Fibroblast of skin of scalp (primary cell): ENCODE results near the gene SLC6A4.
"Not testable (repeated sequence)": the region's sequence is repeated elsewhere in the genome, so short reads cannot be mapped to it uniquely, and the experiment has no call there.

Experiments used
- DNase-seq: peaks from one replicate; pipeline ENCODE4 v3.0.0-alpha.2; 2013

SLC6A4 gene

DNA sequence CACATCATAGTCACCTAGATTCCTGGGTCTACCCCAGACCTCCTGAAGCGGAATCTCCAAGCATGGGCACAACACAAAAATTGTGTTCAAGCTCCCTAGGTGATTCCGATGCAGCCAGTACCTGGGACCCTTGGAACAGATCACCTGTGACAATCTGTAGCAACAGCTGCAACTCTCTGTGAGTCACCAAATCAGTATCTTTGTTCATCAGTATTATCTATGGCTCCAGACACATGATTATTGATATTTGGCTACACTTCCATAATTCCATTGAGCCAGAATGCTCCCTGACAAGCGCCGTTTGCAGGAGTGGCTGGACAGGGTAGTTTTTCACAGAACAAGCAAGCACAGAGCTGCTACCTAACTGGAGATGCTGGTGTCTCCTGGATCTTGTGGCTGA is 16.2 kb downstream of the SLC6A4 start:
- DNase-seq: no peak

- DNase-seq: no peak
Observed at GRCh38 chr17:30218799-30219198, 16.7 kb downstream of the SLC6A4 start.

GRCh38 chr17:30217746-30218245 is 17.7 kb downstream of the SLC6A4 start:
- DNase-seq: no peak

- no peak for DNase-seq
Observed at GRCh38 chr17:30217054-30217453, 18.4 kb downstream of the SLC6A4 start.

GRCh38 chr17:30212750-30213149 is 22.7 kb downstream of the SLC6A4 start:
- no peak for DNase-seq

DNA sequence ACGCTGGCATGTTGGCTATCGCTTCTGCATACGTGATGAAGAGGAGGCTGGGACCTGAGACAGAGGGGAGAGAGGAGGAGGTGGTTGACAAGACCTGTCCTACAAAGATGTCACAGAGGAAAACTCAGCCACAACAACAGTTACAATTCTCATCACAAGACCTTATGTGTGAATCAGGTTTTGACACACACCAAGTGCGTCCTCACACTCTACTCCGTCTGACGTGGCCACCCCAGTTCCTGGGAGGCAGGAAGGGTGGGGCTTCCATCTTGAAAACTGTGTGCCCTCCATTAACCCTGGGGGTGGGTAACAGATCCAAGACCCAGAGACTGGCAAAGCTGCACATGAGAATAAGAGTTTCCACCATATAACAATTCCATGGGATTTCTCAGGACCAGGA is 24.1 kb downstream of the SLC6A4 start:
- no peak for DNase-seq

GRCh38 chr17:30210901-30211300 is 24.6 kb downstream of the SLC6A4 start:
- no peak for DNase-seq

DNA sequence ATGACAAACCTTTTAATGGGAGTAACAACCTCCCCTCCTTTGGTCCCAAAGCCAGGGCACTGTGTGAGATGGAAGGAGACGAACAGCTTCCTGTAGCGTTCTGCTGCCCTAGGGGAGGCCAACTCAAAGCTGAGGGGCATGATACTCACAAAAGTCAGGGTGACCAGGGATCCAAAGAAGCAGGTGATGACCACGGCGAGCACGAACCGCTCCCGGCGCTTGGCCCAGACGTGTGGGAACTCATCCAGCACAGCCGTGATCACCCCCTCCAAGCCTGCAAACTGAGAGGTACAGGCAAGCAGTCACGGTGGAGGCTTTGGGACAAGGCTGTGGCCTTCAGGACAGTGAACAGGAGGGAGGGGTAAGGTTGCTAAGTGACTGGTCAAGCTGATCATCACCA is 25.1 kb downstream of the SLC6A4 start:
- DNase-seq: no peak

DNA sequence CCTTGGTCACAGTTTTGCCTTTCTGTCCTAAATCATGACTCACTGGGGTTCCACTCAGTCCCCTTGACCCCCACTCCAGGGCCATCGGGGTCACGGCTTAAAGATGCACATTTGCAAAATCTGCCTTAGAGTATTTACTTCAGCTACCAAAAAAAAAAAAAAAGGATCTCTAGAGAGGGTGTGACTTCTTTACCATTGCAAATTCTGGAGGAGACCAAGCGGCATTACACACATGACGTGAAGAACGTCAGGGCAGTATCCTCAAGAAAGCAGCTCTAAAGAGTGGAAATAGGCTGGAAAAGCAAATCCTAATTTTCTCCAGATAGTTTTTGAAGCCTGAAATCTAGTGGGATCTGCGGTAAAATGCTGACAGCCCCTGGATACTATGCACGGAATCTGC is 25.6 kb downstream of the SLC6A4 start:
- DNase-seq: no peak

DNA sequence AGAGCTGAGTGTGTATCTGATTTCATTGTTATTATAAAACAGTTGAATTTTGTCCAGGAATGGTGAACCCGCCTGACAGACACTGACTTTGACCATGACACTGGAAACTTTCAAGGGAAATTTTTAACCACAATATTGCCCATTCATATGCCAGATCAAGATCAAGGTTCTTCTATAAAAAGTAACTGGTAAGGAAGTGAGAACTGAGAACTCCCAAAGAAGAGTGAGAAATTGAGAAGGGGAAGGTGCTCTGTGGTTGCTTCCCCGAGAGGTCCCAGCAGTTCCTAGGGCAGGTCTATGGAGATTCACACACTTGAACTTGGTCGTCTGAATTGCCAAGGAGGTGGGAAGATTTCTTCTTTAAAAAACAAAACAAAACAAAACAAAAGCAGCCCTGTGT is 27.3 kb downstream of the SLC6A4 start:
- no peak for DNase-seq

DNA sequence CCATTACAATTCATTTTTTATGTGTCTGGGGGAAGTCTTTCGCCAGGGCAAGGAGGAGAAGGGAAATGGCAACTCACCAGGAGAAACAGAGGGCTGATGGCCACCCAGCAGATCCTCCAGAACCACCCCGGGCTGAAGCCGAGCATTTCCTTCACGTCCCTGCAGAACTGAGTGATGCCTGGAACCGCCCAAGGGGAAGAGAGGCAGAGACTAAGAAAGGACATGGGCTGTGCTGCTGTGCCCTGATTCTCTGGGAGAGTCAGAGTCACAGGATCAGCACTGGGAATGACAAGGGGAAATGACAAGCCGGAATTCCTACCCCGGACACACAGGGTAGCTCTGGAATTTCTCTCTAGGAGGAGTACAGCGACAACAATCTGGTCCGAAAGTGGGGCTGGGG is 27.8 kb downstream of the SLC6A4 start:
- no peak for DNase-seq

- no peak for DNase-seq
Observed at GRCh38 chr17:30203471-30203981, 32.0 kb downstream of the SLC6A4 start.

DNA sequence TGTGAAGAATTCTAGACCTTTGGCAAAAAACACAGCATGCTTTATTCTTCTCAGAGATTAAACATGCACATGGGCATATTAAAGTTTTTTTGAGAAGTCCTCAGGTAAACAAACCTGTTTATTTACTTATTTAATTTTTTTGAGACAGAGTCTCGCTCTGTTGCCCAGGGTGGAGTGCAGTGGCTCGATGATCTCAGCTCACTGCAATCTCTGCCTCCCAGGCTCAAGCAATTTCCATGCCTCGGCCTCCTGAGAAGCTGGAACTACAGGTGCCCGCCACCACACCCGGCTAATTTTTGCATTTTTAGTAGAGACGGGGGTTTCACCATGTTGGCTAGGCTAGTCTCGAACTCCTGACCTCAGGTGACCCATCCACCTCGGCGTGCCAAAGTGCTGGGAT is 34.8 kb downstream of the SLC6A4 start:
- not testable (repeated sequence) for DNase-seq

GRCh38 chr17:30200106-30200505 is 35.4 kb downstream of the SLC6A4 start:
- DNase-seq: no peak

DNA sequence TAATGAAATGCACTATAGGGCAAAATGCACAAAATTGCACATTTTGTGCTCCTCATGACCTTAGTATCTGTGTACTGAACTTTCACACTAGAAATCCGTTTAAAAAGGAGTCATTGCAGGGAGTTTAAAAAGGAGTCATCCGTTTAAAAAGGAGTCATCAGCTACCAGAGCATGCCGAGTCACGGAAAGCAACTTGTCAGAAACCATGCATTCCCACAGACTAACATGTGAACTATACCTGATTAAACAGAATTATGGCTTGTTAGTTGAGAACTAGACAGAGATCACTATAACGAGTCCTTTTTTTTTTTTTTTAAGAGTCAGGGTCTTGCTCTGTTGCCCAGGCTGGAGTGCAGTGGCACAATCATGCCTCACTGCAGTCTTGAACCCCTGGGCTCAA is 35.9 kb downstream of the SLC6A4 start:
- DNase-seq: no peak

- no peak for DNase-seq
Observed at GRCh38 chr17:30197416-30197815, 38.1 kb downstream of the SLC6A4 start.

DNA sequence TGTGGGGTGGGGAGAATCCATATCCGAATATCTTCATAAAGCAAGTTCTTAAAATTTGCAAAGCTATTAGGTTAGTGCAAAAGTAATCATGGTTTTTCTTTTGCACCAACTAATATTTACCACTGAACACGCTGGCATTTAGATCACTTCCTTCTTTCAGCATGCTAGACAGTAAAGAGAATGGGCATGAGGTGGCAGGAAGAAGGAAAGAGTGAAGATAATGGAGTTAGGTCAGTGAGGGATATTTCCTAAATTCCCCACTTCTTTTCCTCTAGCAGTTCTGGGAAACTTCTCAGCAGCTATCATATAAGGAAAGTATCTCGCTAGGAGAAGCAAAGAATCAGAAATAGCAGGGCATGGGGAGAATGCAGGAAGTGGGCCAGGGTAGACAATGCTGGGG is 39.0 kb downstream of the SLC6A4 start:
- no peak for DNase-seq

DNA sequence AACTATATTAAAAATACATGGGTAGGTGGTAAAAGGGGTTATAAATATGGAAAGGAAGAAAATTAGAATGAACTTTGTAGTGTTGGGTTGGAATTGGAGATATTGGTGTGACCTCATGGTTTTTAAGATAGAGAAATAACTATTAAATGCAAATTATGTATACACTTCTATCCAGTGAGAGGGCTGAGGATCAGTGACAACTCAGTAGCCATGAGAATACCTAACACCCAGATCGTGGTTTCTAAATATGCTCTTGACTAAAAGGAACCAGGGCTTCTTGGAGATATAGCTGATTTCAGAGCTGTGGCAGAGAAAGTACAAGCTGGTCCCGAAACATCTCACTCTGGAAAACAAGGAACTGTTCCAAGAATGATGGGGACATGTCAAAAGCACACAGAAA is 44.4 kb downstream of the SLC6A4 start:
- DNase-seq: no peak

DNA sequence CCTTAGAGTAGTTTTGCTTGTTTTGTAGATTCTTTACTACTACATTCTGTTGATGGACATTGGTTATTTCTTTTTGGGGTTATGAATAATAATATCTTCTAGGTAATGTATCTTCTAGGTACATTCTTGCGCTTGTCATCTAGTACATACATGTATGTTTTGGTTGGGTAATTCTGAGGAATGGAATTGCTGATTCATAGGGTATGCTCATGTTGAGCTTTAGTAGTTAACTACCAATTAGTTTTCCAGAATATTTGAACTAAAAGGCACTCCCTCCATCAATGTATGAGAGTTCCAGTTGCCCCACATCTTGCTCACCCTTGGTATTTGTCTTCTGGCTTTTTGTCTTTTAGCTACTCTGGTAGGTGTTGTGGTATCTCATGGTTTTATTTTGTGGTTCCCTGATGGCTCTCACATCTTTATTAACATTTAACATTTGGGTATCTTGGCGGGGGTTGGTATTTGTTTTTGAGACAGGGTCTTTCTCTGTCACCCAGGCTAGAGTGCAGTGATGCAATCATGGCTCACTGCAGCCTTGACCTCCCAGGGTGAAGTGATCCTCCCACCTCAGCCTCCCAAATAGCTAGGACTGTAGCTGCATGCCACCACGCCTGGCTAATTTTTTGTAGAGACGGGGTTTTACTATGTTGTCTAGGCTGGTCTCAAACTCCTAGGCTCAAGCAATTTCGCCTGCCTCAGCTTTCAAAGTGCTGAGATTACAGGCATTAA is 47.1 kb downstream of the SLC6A4 start:
- no peak for DNase-seq

GRCh38 chr17:30187573-30187972 is 47.9 kb downstream of the SLC6A4 start:
- DNase-seq: no peak

DNA sequence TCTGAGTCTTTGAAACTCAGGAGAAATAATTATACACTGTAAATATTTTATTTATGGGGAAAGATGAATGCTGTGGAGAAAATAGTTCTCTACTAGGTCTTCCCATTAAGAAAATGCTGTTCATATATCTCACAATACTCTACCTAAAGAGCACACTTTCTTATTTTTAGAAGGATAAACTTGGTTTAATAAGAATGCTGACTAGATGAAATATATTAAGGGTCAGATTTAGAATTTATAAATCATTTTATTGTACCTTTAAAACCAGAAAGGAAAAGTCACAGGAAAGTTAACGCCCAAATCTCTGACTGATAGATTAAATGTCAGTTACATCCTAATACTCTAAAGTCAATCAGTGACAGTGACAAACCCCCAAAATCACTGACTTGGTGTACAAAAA is 48.7 kb downstream of the SLC6A4 start:
- no peak for DNase-seq

- no peak for DNase-seq
Observed at GRCh38 chr17:30176855-30177254, 58.6 kb downstream of the SLC6A4 start.

- no peak for DNase-seq
Observed at GRCh38 chr17:30174556-30174955, 60.9 kb downstream of the SLC6A4 start.

GRCh38 chr17:30173649-30174048 is 61.8 kb downstream of the SLC6A4 start:
- DNase-seq: no peak

GRCh38 chr17:30172560-30172959 is 62.9 kb downstream of the SLC6A4 start:
- DNase-seq: no peak
